Islet of Langerhans (tissue), 1 donor: Measurements from ENCODE around the gene POLR1D.
A peak's percentile ranks its signal among the peaks of the same experiment; 100 is the strongest.
"Not testable (repeated sequence)": the region's sequence is repeated elsewhere in the genome, so short reads cannot be mapped to it uniquely, and the experiment has no call there.

Experiments
- FAIRE-seq: peaks from one replicate; lab custom pipeline; 2011; peaks lifted over from hg19 to GRCh38; lab: Jason Lieb, UNC

Gene POLR1D

DNA sequence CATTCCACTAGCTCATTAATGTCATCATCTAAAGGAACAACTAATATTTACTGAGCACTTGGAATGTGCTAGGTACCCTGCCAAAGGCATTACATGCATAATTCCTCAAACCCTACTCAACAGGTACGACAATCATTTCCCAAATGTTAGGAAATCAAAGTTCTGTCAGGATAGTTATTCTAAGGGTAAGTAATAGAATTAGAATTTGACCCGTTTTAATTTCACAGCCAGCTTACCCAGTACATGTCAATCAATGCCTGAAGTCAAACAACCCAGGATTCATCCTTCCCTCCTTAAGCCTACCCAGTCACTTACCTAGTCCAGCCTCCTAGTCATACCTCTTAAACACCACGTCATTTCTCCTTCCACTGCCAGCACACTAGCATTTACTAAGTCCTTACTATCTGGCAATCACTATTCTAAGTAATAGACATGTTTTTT lies 3.8 kb upstream of the POLR1D start:
- FAIRE-seq, result no peak

DNA sequence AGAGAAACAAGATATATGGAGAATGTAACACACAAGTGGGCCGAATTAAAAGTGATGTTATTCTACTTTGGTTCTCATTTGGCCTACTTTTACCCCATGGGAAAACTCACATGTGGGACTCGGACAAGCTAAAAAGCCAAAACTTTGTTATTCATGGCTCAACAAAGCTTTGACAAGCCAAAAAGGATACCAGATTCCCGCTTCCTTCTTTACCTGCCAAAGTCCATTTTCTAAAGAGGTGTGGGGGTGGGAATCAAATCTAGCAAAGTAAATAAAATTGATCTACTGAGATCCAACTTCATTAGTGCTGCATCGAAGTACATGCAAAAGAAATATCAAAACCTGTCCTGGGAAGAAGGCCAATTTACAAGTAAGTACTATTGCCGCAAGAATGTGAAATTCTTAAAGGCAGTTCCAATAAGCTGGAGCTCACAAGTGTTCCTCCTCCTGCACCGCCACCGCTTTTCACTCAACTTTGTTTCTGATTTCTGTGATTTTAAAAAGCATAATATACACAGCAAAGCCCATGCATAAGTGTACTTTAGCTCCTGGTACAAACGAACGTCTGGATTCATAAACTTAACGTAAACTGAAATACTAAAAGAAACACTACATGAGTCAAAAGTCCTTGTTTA lies 2.5 kb upstream of the POLR1D start:
- FAIRE-seq, result peak; percentile 41

DNA sequence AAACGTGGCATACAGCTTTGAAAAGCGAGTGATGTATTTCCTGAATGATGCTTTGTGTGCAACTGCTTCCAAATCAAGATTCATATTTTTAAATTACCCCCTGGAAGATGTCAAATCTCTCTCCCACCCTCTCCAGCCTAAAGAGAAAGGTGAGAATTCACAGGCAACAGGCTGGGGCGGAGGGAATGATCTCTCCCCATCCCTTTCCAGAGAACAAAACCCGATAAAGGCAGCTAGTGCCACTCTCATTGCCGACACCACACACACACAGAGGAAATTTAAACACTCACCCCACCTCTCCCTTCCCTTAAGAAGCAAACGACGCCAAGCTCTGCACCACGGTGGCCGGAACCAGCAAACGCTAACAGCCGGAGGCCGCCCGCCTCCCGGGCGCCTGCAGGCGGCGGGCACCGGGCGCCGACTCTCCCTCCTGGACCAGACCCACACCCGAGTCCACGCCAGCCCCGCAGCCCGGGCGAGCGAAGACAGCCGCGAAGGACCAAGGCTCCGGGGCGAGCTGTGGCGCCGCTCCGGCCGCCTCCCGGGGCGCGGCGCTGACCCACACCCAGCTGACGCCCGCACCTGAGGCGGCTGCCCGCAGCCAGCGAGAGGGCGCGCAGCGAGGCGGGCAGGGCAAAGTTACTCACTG lies 1.8 kb upstream of the POLR1D start:
- no peak for FAIRE-seq

DNA sequence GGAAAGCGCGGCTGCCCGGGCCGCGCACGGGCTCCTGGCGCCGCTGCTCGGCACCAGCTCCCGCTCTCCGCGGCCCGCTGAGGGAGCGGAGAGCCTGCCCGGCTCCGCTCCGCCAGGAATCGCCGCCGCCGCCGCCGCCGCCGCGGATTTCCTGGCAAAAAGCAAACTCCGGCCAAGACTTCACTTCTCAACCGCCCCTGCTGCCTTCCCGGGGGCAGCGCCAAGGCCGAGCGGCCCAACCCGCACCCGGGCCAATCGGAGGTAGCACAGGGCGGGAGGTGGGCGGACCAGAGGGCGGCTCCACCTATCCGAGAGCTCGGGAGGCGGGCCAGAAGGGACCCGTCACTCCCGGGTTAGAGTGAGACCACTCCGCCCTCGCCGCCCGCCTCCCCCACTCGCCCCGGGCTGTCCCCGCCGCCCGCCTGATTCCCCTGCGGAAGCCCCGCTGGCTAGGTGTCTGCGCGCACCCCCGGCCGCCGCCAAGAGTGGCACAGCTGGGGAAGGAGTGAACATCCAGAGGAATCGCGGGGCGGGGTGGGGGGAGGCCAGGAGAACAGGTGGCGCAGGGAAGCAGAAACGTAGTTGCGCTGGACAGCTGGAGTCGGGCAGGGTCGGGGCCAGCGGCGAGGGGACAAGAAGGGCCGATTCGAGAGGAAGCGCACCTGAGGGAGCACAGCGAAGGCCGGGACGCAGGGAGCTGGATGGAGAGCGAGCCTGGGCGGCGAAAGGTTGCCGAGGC lies 1.1 kb upstream of the POLR1D start, which contains the start of gene LNX2:
Gene LNX2 (minus strand): TSS at position 153 of the 739 bp plus-strand sequence. CDS start 38,826 bp downstream, outside the sequence.
- no peak for FAIRE-seq

DNA sequence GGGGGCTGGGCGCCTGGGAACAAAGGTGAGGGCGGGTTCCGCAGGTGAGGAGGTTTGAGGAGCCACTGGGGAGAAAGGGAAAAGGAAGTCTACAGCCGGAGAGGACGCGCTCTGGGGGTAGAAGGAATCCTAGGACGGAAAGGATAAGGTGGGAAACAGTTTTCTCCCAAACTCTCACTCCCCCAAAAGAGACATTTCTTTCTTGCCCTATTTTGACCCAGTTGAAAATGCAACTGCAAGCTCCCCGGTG lies 651 bp upstream of the POLR1D start:
- FAIRE-seq, result no peak

DNA sequence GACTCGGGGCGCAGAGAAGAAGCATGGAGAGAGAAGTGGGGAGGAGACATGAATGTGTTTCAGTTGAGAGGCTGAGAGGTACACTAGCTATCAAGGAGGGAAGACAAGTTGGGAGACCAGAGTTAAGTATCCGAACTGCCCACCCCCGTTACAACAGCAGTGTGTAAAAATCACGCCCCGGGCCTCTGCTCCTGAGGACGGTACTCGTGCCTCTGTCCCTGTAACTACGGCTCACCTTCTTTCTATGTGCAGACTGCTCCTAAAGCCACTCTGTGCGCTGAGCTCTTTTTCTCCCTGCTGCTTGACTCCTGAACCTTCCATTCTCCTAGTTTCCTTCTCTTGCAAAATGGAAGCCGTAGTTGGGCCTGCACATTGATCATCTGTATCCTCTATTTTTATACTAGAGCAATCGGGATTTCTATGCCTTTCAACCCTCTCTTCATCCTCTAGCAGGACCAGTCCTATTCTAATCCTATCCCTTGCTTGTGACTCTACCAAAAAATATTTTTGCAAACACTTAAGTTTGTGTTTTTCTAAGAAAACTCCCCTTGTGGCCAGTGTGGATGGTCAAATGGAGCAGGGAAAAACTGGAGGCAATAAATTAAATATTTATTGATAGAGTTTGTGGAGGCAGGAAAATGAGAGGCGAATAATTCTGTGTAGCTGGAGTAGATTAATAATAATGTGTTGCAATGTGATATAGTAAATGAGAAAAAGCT lies 569 bp downstream of the POLR1D start:
- FAIRE-seq, result no peak

DNA sequence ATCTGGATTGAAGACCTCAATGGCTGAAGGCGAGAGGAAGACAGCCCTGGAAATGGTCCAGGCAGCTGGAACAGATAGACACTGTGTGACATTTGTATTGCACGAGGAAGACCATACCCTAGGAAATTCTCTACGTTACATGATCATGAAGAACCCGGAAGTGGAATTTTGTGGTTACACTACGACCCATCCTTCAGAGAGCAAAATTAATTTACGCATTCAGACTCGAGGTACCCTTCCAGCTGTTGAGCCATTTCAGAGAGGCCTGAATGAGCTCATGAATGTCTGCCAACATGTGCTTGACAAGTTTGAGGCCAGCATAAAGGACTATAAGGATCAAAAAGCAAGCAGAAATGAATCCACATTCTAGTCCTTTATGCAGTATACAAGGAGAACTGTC lies 1.2 kb downstream of the POLR1D start:
- no peak for FAIRE-seq

DNA sequence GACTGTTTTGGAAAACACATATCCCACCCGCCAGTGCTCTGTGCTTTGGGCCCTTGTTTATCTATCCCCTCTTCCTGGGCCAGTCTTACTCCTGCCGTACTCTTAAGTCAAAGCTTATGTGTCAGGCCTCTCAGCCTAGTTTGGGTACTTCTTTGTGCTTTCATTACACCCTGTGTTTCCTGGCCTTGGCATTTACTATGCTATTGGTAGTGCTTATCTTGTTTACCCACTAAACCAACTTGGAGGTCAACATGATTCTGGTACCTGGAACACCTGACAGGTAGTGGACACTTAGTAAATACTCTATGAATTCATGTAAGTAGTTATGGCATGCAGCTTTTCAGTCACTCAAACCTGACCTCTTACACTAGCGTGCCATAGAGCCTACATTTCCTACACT lies 2.4 kb downstream of the POLR1D start:
- no peak for FAIRE-seq

DNA sequence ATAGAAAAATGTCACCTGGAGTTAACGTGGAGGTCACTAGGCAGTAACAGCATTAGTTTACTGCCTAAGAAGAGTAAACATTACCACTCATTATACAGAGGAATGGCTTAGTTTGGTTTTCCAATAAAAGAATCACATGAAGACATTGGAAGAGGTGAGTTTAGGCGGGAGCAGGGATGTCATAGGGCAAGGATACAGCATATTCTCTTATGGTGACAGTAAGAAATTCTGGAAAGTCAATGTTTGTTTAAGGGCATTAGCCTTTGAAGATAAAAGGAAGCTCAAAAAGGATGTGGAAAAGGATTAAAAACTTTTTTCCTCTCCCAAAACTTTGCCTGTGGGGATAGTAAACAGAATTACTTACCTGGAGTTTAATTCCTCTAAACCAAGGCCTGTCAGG lies 4.1 kb downstream of the POLR1D start:
- no peak for FAIRE-seq

DNA sequence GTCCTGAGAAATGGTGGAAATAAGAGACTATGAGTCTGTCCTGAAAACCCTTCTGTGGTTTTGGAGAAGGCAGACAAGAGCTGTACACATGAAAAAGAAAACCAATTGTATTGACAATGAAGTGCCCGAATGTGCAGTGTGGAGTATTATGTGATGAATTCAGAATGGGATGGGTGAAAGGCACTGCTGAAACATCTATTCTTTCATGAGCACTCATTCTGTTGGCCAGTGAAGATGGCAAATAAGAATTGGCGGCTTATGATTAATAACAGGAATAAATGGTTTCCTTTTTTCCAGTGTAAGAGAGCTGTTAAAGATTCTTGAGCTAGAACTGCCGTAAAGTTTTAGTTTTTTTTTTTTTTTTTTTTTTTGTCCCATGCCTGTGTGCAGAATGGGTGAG lies 5.7 kb downstream of the POLR1D start:
- no peak for FAIRE-seq

DNA sequence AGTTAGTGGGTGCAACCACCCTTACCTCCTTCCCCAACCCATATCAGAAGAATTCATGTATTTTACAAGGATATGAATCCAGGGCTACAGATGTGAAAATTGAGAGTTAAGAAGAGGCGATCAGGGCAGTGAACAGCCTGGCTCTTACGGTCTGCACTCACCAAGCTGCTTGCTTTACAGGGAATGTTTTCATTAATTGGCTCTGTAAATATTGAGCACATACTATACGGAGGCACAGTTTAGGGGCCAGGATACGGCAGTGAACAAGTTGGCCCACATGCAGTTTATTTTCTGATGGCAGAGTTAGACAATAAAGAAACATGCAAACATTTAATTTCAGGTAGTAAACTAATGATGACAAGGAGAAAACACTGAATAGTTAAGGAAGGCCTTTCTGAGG lies 6.4 kb downstream of the POLR1D start:
- FAIRE-seq, result no peak

DNA sequence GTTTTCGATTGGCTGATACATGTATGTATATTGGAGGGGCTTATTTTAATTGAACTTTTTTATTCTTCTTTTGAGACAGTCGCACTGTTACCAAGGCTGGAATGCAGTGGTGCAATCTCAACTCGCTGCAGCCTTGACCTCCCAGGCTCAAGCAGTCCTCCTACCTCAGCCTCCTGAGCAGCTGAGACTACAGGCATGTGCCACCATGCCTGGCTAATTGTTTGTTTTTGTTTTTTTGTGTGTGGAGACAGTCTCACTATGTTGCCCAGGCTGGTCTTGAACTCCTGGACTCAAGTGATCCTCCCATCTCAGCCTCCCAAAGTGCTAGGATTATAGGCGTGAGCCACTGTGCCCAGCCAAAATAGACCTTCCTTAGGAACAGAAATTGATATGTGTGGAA lies 7.1 kb downstream of the POLR1D start:
- FAIRE-seq, result not testable (repeated sequence)

DNA sequence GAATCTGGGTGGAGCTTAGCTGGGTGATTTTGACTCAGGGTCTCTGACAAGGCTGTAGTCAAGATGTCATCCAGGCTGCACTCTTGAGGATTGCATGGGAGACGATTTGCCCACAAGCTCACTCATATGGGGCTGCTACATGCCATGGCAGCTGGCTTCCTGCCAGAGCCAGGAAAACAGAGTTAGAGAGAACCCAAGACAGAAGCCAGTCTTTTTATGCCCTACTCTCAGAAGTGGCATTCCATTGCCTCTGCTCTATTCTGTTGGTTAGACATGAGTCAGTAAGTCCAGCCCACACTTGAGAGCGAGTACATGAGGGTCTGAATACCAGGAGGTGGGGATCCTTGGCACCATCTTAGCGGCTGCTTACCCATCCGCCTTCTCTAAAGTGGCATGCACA lies 9.5 kb downstream of the POLR1D start:
- FAIRE-seq, result no peak

DNA sequence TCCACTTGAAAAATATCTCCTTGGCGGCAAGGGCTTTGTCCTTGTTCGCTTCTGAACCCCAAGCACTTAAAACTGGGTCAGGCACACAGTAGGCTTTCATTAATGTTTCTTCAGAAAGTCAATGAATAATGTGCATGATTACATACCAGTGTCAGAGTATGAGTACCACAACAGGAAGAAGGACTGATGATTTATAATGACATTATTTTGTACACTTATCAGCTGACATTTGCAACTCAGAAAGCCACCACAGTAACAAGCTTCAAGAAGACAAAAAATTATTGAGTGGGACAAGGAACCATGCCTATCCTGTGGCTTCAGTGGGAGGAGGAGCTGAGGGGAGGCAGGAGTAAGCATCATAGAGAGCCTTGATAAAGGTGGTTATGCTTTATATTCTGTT lies 10.0 kb downstream of the POLR1D start:
- no peak for FAIRE-seq

DNA sequence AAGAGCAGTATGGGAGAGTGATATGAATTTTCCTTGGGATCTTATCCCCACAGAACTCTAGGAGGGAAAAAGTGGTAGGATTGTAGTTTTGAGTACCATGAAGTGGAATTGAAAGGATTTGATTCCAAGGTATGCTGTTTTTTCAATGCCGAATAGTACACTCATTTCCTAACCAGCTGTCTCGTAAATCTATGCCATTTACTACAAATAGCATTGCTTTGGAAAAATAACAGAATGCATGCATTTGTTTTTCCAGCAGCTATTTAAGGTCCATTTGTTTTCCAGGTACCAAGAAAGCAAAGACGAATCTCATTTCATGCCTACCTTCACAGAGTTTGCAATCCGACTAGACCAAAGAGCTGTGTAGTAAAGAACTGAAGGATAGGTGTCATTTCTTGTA lies 10.5 kb downstream of the POLR1D start:
- no peak for FAIRE-seq

DNA sequence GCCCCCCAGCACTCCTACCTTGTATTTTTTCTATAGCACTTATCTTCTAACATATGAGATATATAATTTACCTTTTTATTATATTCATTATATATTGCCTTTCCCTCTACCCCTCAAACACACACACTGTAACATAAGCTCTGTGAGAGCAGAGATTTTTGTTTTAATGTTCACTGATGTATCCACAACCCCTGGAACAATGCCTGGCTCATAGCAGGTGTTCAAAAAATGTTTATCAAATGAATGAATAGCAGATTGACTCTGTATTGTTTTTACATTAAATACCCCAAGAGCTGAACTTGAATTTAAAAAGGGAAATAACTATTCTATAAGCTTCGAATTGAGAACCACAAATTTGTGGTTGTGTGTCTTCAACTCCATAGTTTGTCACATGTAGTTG lies 11.0 kb downstream of the POLR1D start:
- no peak for FAIRE-seq

DNA sequence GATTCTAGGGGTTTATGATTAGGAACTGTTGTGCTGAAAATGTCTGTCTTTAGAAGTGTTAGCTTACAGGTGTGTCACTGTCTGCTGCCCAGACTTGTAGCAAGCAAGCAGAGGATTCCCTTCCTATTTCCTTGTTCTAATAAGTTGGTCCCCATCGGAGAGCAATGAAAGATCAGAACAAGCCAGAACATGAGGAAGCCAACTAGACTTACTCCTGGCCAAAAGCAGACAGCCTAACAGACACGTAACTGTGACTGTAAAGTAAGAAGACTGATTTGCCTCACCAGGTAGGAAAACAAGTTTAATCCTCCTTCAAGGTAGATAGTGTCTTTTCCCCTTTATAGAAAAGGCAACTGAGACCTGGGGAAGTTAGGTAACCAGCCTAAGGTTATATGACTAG lies 12.5 kb downstream of the POLR1D start:
- FAIRE-seq, result no peak

DNA sequence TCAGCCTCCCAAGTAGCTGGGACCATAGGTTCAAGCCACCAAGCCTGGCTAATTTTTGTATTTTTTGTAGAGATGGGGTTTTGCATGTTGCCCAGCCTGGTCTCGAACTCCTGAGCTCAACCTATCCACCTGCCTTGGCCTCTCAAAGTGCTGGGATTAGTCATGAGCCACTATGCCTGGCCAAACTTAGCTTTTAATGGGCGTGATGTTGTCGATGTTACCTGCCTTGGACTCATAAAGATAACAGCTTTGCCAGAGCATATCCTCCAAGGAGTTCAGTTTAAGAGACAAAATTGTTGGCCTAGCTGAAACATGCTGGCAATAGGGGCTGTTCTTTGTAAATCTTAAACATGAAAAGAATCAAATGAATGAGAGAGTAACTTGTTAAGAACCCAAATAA lies 13.1 kb downstream of the POLR1D start:
- no peak for FAIRE-seq

DNA sequence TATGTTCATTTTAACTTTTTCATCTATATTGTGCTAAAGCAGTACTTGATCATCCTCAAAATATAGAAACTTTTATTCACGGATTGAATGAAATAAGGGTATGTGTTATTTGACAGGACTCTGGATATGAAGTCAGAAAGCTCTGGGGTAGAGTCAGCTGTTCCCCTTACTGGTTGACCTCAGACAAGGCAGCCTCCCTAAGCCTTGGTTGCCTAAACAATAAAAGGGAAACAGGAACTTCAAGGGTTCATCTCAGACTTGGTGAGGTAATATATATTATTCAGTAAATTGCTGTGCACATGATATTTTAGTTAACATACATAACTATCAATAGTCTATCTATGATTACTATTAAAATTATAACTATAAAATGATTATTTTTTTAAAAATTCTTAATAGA lies 13.6 kb downstream of the POLR1D start:
- FAIRE-seq, result no peak

DNA sequence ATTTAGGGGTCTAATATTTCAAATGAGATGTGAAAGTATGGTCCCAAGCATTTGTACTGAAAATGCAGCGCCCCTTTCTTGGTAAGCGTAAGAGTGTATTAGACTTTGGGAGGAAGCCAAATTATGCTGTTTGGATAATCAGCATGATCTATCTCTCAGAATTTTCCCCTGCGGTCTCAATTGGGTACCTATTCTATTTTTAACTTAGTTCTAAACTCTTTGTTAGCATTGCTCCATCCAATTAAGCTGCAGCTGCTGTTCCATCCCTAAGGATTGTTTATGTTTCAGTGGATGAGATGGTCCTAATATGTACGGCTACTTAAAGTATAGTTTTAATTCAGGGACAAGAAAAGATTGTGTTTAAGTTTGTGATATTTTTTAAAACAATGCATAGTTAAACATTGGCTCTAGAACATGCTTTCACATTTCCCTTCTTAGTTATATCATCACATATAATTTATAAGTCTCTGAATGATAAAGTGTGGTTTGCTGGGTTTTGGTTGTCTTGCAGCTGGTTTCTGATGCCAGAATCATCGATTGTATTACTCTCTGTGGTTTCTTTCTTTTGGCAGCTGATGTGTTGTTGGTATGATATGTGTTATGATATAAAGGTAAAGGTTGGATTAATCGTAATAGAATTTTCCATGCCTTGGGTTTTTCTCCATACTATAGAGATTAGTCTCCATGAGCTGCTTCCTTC lies 15.0 kb downstream of the POLR1D start:
- FAIRE-seq, result no peak

DNA sequence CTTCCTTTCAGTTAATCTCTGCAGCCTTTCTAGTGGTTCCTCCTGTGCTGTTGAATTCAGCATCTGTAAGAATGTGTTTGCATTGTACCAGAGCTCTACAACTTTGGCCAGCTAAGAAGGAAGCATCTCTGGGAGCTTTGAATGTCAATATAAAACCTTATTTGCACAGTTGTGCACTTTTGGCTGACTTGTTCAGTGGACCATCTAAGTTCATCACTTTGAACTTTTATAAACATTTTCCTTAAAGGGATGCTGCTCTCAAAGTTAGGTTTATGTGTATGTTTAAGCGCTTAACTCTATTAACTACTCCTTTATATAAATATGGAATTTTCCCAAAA lies 15.6 kb downstream of the POLR1D start:
- FAIRE-seq, result no peak

DNA sequence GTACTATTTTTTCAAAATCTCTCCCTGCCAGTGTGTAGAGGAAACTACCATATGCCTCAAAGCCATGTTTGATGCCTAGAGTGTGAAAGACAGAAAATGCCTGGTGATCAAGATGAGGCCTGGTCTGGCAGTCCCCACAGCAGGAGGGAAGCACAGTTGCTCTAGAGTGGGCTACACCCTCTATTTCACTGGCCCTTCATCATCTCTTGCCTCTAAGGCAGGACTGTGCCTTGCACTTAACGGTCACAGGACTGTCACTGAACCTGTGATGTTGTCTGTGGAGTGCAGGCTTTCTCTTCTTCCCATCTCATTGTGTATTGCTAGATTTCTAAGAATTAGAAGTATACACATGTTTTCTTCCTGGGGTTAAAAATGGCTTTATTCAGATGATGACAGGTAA lies 16.3 kb downstream of the POLR1D start:
- FAIRE-seq, result no peak

DNA sequence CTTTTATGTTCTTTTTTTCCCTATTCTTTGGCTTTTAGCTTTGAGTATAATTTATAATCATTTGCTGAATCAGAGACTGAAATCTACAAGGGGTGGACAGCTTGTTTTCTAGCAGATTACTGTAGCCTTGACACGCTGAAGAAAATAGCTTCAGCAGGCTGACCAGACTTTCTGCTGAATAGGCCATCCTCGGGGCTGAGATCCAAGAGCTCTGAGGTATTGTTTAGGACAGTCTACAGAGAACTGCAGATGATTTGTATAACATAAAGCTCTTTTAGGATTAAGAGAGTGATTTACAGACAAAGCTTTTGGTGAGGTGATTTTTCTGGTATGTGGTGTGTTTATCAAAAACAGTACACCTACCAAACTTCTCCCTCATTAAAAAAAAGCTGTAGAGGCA lies 16.8 kb downstream of the POLR1D start:
- FAIRE-seq, result no peak
